DMS53 treated with DMSO at 0.1 percent for 48 hours (cell line): ENCODE measurements around the gene ACSS1.
A peak's percentile ranks its signal among the peaks of the same experiment; 100 is the strongest.

Source experiments
- DNase-seq: peaks from one replicate; lab custom pipeline; 2025; ENCODE audit not compliant: unreplicated experiment; lab: John Stamatoyannopoulos, UW

Gene ACSS1

GRCh38 chr20:24980291-24981053, 77.5 kb downstream of the ACSS1 start:
- DNase-seq, result no peak

- no peak for DNase-seq
Observed at GRCh38 chr20:24979036-24979960, 78.6 kb downstream of the ACSS1 start.

- DNase-seq, result no peak
Observed at GRCh38 chr20:24978513-24978912, 79.4 kb downstream of the ACSS1 start.

- DNase-seq, result no peak
Observed at GRCh38 chr20:24977797-24978196, 80.1 kb downstream of the ACSS1 start.

GRCh38 chr20:24977336-24977735, 80.6 kb downstream of the ACSS1 start:
- DNase-seq, result no peak

- DNase-seq, result no peak
Observed at GRCh38 chr20:24972341-24972740, 85.6 kb downstream of the ACSS1 start.

- no peak for DNase-seq
Observed at GRCh38 chr20:24971376-24972101, 86.4 kb downstream of the ACSS1 start.

- no peak for DNase-seq
Observed at GRCh38 chr20:24970754-24971153, 87.2 kb downstream of the ACSS1 start.

GRCh38 chr20:24970030-24970553, 87.8 kb downstream of the ACSS1 start:
- DNase-seq, result no peak

- DNase-seq, result no peak
Observed at GRCh38 chr20:24969186-24970029, 88.5 kb downstream of the ACSS1 start.

GRCh38 chr20:24968278-24968800, 89.6 kb downstream of the ACSS1 start:
- DNase-seq, result peak; percentile 12

GRCh38 chr20:24966317-24967012, 91.5 kb downstream of the ACSS1 start:
- DNase-seq, result no peak

GRCh38 chr20:24965065-24965919, 92.6 kb downstream of the ACSS1 start:
- no peak for DNase-seq

- DNase-seq, result no peak
Observed at GRCh38 chr20:24964506-24964840, 93.5 kb downstream of the ACSS1 start.

GRCh38 chr20:24963672-24964505, 94.0 kb downstream of the ACSS1 start:
- DNase-seq, result no peak

GRCh38 chr20:24962510-24962909, 95.4 kb downstream of the ACSS1 start:
- DNase-seq, result no peak

GRCh38 chr20:24962182-24962492, 95.8 kb downstream of the ACSS1 start:
- DNase-seq, result no peak
